Activated effector memory CD4-positive, alpha-beta T cell treated with Interleukin-2 at 50 U/mL for 16 hours (primary cell): Measurements from ENCODE around the gene LRRFIP2.
"Not testable (repeated sequence)": the region's sequence is repeated elsewhere in the genome, so short reads cannot be mapped to it uniquely, and the experiment has no call there.

Source experiments
- DNase-seq: peaks from one replicate; pipeline ENCODE4 v3.0.0-alpha.2; 2020

Gene LRRFIP2

DNA sequence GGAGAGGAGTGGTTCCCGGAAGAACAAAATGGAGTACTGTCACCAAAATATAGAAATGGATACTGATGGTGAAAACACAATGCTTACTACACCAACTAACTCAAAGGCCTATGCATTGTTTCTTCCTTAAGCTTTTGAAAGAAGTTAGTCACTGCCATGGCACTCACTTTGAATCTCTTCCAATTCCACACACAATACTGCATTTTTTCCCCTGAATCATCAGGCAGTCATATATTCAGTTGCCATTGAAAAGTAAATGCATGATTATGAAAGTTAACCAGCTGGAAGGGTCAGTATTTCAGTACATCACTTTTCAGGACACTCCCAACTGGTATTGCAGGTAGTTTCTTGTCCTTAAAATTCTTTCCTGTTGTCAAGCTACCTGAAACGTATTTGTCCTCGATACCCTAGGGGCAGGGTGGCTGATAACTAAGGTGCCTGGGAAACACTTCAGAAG is 9.0 kb upstream of the LRRFIP2 start:
- DNase-seq, result no peak

GRCh38 chr3:37182816-37183215 is 8.4 kb upstream of the LRRFIP2 start:
- no peak for DNase-seq

DNA sequence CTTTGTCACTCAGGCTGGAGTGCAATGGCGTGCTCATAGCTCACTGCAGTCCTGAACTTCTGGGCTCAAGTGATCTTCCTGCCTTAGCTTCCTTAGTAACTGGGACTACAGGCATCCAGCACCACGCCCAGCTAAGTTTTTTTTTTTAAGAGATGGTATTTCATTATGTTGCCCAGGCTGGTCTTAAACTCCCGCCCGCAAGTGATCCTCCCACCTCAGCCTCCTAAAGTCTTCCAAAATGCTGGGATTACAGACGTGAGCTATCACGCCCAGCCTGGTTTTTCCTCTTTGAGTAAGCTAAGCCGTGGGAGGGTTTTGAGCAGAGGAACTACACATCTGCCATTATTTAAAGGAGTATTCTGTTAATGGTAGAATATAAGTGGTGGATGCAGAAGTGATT is 7.4 kb upstream of the LRRFIP2 start:
- DNase-seq, result no peak

DNA sequence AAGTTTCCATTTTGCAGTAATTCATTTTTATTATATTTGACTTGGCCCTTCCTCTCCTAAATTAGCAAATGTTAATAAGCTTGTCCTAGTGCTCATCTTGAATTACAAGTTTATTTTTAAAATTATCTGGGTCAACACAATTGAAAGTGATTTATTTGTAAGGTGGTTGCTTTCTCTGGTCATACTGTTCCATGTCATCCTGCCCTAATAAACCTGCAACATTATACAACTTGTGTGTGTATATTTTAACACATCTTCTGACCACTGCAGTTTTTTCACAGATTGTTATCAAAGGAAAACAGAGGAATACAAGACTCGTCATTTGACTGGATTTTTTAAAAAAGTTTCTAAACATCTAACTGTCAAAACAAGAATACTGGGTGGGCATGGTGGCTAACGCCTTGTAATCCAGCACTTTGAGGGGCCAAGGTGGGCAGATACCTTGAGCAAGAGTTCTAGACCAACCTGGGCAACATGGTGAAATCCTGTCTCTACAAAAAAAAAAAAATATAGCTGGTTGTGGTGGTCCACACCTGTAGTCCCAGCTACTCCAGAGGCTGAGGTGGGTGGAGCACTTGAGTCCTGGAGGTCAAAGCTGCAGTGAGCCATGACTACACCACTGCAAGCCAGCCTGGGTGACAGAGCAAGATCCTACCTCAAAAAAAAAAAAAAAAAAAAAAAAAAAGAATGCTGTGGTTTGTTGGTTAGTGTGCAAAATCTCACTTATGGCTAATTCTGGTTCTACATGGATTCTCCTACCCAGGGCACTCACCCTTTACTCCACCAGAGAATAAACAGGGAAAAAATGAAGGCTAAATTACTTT is 5.0 kb upstream of the LRRFIP2 start:
- DNase-seq, result no peak

- DNase-seq, result no peak
Observed at GRCh38 chr3:37173806-37174205, 576 bp downstream of the LRRFIP2 start.

- DNase-seq, result no peak
Observed at GRCh38 chr3:37171144-37171543, 3.2 kb downstream of the LRRFIP2 start.

- DNase-seq, result no peak
Observed at GRCh38 chr3:37170513-37170912, 3.9 kb downstream of the LRRFIP2 start.

GRCh38 chr3:37170060-37170459 is 4.3 kb downstream of the LRRFIP2 start:
- no peak for DNase-seq

DNA sequence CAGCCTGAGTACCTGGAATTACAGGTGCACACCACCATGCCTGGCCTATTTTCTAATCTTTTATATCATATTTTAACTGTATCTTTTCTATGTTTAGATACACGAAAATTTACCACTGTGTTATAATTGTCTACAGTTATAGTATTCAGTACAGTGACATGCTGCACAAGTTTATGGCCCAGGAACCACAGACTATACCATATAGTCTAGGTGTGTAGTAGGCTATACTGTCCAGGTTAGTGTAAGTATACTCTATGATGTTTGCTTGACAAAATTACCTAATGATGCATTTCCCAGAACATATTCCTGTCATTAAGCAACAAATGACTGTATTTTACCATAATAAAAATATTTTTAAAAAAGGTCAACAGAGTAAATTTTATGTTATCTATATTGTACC is 5.5 kb downstream of the LRRFIP2 start:
- no peak for DNase-seq

DNA sequence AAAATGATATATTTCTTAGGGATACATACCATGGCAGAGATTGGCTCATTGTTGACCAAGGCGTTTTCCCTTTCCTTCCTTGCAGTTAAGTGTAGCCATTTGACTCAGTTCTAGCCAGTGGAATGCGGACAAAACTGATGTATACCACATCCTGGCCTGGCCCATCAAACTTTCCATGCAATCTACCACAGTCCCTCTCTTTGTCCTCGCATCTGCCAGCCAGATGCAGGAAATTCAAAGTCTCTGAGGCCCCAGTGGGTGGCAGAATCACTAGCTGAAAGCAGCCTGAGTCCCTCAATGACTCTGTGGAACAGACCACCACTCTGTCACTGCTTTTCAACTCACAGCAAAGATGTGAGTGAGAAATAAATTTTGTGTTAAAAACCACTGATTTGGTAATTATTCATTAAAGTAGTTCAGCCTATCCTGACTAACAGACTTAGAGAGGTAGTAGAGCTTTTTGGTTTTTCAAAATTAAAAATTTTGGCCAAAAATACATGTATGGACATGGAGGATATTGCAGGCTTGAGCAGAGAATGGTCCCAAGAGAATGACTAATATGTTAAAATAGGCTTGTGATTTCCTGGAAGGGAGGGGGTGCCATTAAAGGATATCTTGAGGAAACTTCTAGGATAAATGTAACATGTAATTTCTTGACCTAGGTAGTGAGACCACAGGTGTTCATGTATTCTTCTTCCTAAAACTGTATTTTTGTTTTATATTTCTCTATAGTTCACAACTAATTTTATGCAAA is 10.9 kb downstream of the LRRFIP2 start:
- DNase-seq, result no peak

DNA sequence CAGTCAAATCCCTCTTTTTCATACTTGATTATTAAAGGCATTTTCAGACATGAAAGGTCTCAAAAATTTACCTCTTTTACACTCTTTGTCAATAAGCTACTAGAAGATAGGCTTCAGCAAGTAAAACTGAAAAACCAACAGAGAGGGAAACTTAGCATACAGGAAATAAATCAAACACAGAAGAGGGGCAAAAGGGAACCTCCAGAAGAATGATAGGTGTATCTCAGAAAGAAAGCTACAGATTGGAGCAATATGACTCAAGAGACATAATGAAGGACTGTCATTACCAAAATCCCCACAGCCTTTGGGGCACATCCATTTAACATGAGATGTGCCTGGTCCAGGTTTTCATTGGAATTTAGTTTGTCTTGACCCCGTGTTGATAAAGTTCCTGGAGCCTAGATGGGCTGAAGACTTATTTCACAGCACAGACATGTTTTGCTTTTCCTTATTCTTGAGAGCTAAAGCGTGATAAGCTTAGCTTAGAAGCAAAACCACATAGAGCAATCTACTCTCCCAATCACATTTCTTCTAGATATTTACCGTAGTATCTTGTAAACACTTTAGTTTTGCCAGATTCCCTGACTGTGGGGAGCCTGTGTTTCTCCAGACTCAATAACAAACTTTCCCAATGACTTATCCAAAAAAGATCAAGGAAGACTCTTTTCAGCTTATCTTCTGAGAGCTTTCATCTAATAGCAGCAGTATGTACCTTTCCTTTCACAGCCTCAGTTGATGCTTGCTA is 11.7 kb downstream of the LRRFIP2 start:
- no peak for DNase-seq

DNA sequence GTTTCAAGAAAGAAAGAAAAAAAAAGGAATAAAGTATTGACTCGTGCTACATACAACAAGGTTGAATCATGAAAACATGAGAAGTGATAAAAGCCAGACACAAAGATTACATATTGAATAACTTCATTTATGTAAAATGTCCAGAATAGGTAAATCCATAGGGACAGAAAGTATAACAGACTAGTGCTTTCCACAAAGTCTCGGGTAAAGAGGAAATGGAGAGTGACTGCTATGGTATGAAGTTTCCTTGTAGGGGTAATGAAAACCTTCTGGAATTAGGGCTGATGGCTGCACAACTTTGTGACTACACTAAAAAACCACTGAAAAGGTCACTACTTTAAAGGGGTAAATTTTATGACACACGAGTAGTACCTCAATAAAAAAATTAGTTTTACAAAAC is 13.0 kb downstream of the LRRFIP2 start:
- DNase-seq, result no peak

DNA sequence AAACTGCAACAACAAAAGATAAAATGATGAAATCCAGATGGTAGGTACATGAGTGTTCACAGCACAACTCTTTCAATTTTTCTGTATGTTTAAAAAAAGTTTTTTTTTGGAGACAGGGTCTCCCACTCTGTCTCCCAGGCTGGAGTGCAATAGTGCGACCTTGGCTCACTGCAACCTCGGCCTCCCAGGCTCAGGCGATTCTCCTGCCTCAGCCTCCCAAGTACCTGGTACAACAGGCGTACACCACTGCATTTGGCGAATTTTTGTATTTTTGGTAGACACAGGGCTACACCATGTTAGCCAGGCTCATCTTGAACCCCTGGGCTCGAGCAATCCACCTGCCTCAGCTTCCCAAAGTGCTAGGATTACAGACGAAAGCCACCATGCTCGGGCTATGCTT is 18.6 kb downstream of the LRRFIP2 start:
- DNase-seq, result no peak

DNA sequence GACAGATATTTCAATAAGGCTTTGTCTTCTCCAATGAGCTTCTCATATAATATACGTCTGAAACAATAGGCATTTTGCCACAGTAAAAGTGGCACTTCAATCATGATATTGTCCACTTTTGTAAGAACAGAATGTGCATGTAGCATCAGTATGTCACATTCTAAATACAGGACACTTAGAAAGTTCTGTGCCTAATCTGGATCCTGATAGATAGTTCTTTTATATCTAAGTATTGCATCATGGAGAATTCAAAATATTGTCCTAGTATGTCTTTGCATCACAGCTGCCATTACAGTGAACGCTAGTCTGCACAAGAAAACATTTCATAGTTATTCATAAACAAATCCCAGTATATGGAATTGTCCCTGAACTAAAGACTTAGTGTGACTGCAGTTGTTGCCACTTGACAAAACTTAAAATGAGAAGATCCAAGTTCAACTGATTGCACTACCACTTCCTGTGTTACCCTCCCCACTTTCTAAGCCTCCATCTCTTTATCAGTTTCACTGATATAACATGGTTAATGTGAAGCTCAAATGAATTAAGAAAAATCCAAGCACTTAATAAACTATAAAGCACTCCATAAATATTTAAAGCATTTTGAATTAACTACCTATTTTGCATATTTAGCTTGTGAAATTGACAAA is 19.6 kb downstream of the LRRFIP2 start:
- DNase-seq, result no peak

GRCh38 chr3:37150621-37151020 is 23.8 kb downstream of the LRRFIP2 start:
- no peak for DNase-seq

- no peak for DNase-seq
Observed at GRCh38 chr3:37149257-37149656, 25.1 kb downstream of the LRRFIP2 start.

DNA sequence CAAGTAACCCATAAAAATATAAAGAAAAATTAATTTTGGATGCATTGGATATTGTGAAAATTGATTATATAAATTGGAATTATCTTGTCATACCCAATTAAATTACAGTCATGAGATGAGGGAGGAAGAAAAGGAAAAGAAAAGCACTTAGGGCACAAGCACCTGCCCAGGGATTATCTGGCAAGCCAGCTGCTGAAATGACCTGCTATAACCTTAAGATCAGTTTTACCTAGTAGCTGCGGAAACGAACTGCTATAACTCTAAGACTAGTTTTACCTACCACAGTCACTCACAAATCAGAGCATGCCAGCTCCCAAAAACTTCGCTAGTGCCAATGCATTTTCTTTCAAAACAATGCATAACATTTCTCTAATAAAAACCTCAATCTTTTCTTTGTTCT is 26.2 kb downstream of the LRRFIP2 start:
- DNase-seq, result no peak

DNA sequence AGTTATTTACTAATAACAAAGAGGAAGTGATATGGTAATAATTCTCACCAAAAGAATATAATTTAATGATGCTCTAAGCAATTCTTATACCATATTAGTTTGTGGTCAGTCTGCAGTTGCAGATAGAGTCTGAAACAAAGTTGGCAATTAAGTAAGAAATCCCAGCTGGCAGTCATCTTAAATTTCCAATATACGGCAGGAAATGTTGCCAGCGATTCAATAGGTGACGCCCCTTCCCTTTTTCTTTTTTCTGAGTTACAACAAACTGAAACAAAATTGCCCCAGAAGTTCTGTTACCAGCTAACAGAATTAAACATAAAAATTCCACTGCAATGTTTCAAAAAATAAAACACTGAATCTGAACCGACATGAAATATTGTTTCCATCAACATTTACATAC is 26.7 kb downstream of the LRRFIP2 start:
- no peak for DNase-seq

DNA sequence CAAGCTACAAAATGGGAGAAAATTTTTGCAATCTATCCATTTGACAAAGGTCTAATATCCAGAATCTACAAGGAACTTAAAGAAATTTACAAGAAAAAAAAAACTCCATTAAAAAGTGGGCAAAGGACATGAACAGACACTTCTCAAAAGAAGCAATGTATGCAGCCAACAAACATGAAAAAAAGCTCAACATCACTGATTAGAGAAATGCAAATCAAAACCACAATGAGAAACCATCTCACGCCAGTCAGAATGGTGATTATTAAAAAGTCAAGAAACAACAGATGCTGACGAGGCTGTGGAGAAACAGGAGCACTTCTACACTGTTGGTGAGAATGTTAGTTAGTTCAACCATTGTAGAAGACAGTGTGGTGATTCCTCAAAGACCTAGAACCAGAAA is 27.5 kb downstream of the LRRFIP2 start:
- not testable (repeated sequence) for DNase-seq

GRCh38 chr3:37145611-37146010 is 28.8 kb downstream of the LRRFIP2 start:
- no peak for DNase-seq

- no peak for DNase-seq
Observed at GRCh38 chr3:37144806-37145205, 29.6 kb downstream of the LRRFIP2 start.

- no peak for DNase-seq
Observed at GRCh38 chr3:37143821-37144220, 30.6 kb downstream of the LRRFIP2 start.

- DNase-seq, result no peak
Observed at GRCh38 chr3:37141676-37142075, 32.7 kb downstream of the LRRFIP2 start.
